ENCODE results near the gene WNT5B. TPM values are rescaled to one million over a fixed set of nuclear protein-coding genes. Genes with fewer than 3 reads are reported as not detected.

Gene WNT5B
- total RNA-seq, 1 donor from 2014 or later, result 2.1 TPM

DNA sequence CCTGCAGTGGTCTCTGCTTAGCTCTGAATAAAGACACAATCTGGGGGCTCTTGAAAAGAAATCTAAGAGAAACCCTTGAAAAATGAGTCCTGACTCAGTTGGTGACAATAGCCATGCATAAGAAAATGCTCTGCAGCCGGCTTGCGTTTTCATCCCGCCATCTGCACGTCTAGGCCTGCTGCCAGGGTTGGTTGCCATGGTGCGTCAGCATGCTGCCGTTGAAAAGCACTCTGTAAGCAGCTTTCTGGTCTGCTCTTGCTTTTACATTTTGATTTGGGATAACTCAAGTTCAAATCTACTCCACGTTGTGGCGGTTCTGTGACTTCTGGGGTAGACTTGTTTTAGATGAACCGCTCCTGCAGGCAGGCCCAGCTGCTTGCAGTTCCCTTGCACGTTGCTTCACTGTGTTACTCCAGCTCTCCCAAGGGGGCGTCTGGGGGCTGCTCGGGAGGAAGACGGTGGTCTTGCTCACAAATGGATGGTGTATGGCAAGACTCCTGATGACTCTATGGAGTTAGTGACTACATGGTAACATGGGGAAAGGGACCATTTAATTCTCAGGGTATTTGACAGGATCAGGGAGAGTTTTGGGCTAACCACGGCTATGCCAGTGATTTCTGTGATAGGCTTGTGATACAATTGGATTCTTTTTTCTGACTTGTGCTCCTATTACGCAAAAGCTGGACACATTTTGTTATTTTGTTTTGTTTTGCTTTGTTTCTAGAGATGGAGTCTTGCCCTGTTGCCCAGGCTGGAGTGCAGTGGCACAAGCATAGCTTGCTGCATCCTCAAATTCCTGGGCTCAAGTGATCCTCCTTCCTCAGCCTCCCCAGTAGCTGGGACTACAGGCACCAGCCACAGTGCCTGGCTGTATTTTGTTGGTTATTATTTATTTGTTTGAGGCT lies 15.8 kb downstream of the WNT5B start:
- intact Hi-C loops (cut with micrococcal nuclease), result no loop called here
- no peaks in the 10 kb centered on the region for H3K36me3 ChIP-seq
- peaks cover 41% of the 10 kb centered on the region for H3K4me1 ChIP-seq
- no peak overlapping the region for H3K4me3 ChIP-seq
- DNase-seq, result peak; percentile 88
- H3K9me3 ChIP-seq (replicated peaks), result no peaks in the 10 kb centered on the region
- H3K27ac ChIP-seq (replicated peaks), result peak overlapping the region; percentile 24
- H3K27me3 ChIP-seq (ENCODE audit: low read depth), result no peaks in the 10 kb centered on the region
- TF ChIP-seq, protein P1, sequence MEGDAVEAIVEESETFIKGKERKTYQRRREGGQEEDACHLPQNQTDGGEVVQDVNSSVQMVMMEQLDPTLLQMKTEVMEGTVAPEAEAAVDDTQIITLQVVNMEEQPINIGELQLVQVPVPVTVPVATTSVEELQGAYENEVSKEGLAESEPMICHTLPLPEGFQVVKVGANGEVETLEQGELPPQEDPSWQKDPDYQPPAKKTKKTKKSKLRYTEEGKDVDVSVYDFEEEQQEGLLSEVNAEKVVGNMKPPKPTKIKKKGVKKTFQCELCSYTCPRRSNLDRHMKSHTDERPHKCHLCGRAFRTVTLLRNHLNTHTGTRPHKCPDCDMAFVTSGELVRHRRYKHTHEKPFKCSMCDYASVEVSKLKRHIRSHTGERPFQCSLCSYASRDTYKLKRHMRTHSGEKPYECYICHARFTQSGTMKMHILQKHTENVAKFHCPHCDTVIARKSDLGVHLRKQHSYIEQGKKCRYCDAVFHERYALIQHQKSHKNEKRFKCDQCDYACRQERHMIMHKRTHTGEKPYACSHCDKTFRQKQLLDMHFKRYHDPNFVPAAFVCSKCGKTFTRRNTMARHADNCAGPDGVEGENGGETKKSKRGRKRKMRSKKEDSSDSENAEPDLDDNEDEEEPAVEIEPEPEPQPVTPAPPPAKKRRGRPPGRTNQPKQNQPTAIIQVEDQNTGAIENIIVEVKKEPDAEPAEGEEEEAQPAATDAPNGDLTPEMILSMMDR (IDR thresholded peaks at IDR 0.05; ENCODE audit: borderline replicate concordance), result no peak

DNA sequence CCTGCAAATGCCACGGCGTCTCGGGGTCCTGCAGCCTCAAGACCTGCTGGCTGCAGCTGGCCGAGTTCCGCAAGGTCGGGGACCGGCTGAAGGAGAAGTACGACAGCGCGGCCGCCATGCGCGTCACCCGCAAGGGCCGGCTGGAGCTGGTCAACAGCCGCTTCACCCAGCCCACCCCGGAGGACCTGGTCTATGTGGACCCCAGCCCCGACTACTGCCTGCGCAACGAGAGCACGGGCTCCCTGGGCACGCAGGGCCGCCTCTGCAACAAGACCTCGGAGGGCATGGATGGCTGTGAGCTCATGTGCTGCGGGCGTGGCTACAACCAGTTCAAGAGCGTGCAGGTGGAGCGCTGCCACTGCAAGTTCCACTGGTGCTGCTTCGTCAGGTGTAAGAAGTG lies 16.8 kb downstream of the WNT5B start:
- H3K4me1 ChIP-seq, result peaks cover 49% of the 10 kb centered on the region
- intact Hi-C loops (cut with micrococcal nuclease), result no loop called here

DNA sequence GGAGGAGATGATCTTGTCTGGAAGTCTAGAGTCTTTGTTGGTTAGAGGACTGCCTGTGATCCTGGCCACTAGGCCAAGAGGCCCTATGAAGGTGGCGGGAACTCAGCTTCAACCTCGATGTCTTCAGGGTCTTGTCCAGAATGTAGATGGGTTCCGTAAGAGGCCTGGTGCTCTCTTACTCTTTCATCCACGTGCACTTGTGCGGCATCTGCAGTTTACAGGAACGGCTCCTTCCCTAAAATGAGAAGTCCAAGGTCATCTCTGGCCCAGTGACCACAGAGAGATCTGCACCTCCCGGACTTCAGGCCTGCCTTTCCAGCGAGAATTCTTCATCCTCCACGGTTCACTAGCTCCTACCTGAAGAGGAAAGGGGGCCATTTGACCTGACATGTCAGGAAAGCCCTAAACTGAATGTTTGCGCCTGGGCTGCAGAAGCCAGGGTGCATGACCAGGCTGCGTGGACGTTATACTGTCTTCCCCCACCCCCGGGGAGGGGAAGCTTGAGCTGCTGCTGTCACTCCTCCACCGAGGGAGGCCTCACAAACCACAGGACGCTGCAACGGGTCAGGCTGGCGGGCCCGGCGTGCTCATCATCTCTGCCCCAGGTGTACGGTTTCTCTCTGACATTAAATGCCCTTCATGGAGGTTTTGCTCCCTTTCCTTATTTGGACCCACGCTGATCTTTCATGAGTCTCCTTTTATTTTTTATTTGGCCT lies 17.7 kb downstream of the WNT5B start:
- no peak for DNase-seq
- H3K4me3 ChIP-seq, result no peak overlapping the region
- H3K27me3 ChIP-seq (ENCODE audit: low read depth), result no peaks in the 10 kb centered on the region
- intact Hi-C loops (cut with micrococcal nuclease), result no loop called here
- peaks cover 58% of the 10 kb centered on the region for H3K4me1 ChIP-seq
- no peaks in the 10 kb centered on the region for H3K36me3 ChIP-seq
- H3K9me3 ChIP-seq (replicated peaks), result no peaks in the 10 kb centered on the region
- TF ChIP-seq, protein P1 (IDR thresholded peaks at IDR 0.05; ENCODE audit: borderline replicate concordance), result no peak
- no peak overlapping the region for H3K27ac ChIP-seq (replicated peaks)

More for the DNA sequence above, 16.8 kb downstream of the WNT5B start:
- Histone ChIP-seq H3K27ac (replicated peaks) (no peak overlapping the region), H3K4me3 (no peak overlapping the region), H3K27me3 (ENCODE audit: low read depth) (no peaks in the 10 kb centered on the region), H3K9me3 (replicated peaks) (no peaks in the 10 kb centered on the region), H3K36me3 (no peaks in the 10 kb centered on the region)
- DNase-seq, result no peak
- TF ChIP-seq, protein P1 (IDR thresholded peaks at IDR 0.05; ENCODE audit: borderline replicate concordance), result no peak

- no peak for DNase-seq
- intact Hi-C loops (cut with micrococcal nuclease), result no loop called here
- no peaks in the 10 kb centered on the region for H3K9me3 ChIP-seq (replicated peaks)
- no peaks in the 10 kb centered on the region for H3K27me3 ChIP-seq (ENCODE audit: low read depth)
- TF ChIP-seq, protein P1 (IDR thresholded peaks at IDR 0.05; ENCODE audit: borderline replicate concordance), result no peak
- H3K27ac ChIP-seq (replicated peaks), result no peak overlapping the region
- H3K36me3 ChIP-seq, result no peaks in the 10 kb centered on the region
- H3K4me3 ChIP-seq, result no peak overlapping the region
- peaks cover 62% of the 10 kb centered on the region for H3K4me1 ChIP-seq
Measured at GRCh38 chr12:1647285-1647669, 18.2 kb downstream of the WNT5B start.

- H3K4me1 ChIP-seq, result peaks cover 37% of the 10 kb centered on the region
- intact Hi-C loops (cut with micrococcal nuclease), result loop anchor here (10.0 kb wide), 1 partner anchor 294 kb away; no protein-coding TSS in a partner anchor
Measured at GRCh38 chr12:1650260-1650977, 21.4 kb downstream of the WNT5B start.

More at GRCh38 chr12:1650260-1650977, 21.4 kb downstream of the WNT5B start:
- no peak for DNase-seq
- Histone ChIP-seq H3K27me3 (ENCODE audit: low read depth) (no peaks in the 10 kb centered on the region), H3K4me3 (no peak overlapping the region), H3K27ac (replicated peaks) (peak overlapping the region; percentile 81), H3K9me3 (replicated peaks) (no peaks in the 10 kb centered on the region), H3K36me3 (no peaks in the 10 kb centered on the region)
- TF ChIP-seq, protein P1 (IDR thresholded peaks at IDR 0.05; ENCODE audit: borderline replicate concordance), result no peak
